HG02943 (cell line): ENCODE results near the gene TH.

Experiments used
- ATAC-seq: cut with Tn5 transposase; IDR thresholded peaks from one replicate; pipeline ENCODE4 v1.9.1; 2021; ENCODE audit warnings: mild to moderate bottlenecking, low read depth, moderate library complexity; ENCODE audit not compliant: unreplicated experiment

TH gene

DNA sequence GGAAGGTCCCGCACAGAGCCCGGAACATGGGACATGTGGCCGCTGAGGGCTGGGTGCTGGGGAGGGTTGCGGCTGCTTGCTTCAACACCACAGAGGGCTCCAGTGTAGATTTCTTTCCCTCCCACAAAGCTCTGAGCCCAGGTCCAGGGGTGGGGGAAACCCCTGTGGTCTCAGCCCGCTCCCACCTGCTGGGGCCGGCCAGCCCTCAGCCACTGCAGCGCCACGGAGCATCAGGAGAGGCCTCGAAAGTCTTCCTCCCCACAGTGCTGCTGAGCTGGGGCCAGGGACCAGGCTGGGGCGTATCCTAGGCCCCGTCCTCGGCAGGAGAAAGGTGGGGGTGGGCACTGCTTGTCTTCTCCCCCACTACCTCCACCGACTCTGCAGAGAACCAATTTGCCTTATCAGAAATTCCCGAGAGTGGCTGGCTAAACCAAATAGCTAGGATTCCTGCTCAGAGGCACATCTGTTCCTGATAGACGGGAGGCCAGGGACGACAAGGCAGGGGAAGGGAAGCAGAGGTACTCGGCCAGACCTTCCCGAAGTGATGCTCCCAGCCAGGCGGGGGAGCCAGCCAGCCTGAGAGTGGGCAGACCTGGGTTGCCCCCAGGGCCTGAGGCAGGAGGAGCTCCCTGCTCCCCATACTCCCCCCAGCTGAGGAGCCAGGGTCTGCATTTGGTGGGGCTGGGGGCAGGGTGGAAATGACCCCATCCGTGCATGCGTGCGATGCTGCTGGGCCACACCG, 51.1 kb downstream of the TH start:
- no peak for ATAC-seq

DNA sequence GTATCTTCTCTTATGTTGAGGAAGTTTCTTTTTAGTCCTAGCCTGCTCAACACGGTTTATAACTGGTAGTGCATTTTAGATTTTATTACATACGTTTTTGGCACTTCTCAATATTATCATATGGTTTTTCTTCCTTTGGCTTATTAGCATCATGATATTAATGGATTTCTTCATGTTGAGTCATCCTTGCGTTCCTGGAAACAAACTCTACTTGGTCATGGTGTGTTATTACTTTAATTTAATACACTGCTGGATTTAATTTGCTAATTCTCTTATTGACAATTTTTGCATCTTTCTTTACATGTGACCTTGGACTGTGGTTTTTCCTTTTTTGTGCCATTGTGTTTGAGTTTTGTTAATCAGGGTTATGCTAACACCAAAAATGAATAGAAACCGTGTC, 52.9 kb downstream of the TH start:
- no peak for ATAC-seq

DNA sequence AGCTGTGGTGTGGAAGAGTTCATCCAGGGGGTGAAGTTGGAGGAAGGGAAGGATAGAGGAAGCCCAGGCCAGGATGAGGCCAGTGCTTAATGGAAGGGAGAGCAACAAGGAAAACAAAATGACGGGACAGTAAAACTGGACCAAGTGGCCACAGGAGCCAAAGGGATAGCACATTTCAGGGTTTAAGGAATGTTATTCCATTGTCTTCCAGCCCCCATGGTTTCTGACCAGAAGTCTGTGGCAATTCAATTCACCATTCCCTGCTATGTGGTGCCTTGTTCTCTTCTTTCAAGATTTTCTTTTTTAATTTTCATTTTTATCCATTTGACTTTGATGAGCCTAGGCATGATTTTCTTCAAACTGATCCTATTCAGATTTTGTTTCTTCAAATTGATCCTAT, 54.9 kb downstream of the TH start:
- ATAC-seq = no peak

DNA sequence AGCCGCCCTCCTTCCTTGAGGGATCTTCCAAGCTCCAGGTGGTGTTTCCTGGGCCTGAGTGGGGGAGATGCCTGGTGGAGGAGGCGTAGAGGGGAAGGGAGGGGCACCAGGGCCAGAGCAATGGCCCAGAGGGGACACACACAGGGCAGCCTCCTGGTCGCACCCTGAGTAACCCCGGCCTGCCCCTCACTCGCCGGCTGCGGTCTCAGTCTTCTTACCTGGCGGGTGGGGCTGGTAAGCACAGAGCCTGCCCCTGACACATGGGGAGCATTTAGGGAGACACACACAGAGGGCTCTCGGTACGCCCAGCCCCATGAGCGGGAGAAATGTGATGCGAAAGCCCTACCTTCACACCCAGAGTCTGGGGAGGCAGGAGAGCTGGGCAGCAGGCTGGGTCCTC, 56.3 kb downstream of the TH start:
- ATAC-seq = no peak

DNA sequence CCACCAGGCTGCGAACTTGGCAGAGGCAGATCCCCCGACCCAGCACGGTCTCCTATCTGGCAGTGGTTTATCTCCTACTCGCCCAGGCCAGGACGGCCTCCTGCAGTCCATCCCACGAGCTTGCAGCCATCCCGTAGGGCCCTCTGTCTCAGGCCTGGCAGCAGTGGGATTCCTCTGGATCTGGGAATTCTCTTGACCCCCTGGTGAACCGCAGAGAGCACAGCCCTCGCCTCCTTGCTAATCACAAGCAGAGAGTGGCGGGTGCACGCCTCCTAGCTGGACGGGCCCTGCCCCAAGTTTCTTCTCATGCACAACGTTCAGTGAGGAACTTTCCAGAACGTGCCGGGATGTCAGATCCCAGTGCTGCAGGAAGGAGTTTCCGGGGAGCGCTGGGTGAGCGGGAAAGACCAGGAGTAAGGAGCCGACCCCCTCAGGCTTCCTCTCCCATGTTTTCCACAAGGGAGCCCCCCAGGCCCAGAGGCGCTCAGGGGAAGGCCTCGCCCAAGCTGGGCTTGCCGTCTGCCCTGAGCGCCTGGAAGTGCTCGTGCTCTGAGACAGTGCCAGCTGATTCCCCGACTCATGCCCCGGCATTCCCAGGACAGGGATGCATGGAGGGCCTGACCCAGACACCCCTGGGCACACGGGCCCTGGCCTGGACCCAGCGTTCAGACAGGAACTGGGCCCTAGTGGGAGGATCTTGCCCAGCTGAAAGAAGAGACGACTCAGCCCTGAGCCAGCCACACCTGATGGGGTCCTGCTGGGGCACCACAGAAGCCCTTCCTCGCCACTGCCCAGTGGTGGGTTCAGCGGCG, 57.0 kb downstream of the TH start:
- no peak for ATAC-seq
